H9 (cell line): ENCODE measurements around the gene PFDN2. TPM values are rescaled to one million over a fixed set of nuclear protein-coding genes. Genes with fewer than 3 reads are reported as not detected.

Experiments
- DNase-seq: peaks from one replicate; pipeline ENCODE4 v3.0.0-alpha.2; 2017
- H2AFZ ChIP-seq: one replicate; pipeline ENCODE4 v1.6.1; 2013; ENCODE audit warnings: mild to moderate bottlenecking, low read length, control low read depth, moderate library complexity
- H2AK5ac ChIP-seq: 2 replicates; pipeline ENCODE4 v1.6.1; 2013; ENCODE audit warnings: low read length, control low read depth, mixed read lengths; ENCODE audit not compliant: insufficient read length
- H2BK120ac ChIP-seq: one replicate; pipeline ENCODE4 v1.6.1; 2013; ENCODE audit warnings: low read depth, mild to moderate bottlenecking, low read length, control low read depth, inconsistent platforms; ENCODE audit not compliant: poor library complexity, severe bottlenecking
- H2BK12ac ChIP-seq: 2 replicates; pipeline ENCODE4 v1.6.1; 2013; ENCODE audit warnings: low read length, control low read depth, mixed read lengths, low read depth; ENCODE audit not compliant: insufficient read length
- H2BK15ac ChIP-seq: 2 replicates; pipeline ENCODE4 v1.6.1; 2013; ENCODE audit warnings: low read depth, low read length, control low read depth
- H2BK20ac ChIP-seq: one replicate; pipeline ENCODE4 v1.6.1; 2013; ENCODE audit warnings: low read depth, mild to moderate bottlenecking, low read length, control low read depth, inconsistent platforms; ENCODE audit not compliant: poor library complexity, severe bottlenecking
- H2BK5ac ChIP-seq: 2 replicates; pipeline ENCODE4 v1.6.1; 2013; ENCODE audit warnings: low read length, control low read depth, mixed read lengths; ENCODE audit not compliant: insufficient read length
- H3K14ac ChIP-seq: 2 replicates; pipeline ENCODE4 v1.6.1; 2013; ENCODE audit warnings: low read length, control low read depth; ENCODE audit not compliant: insufficient read depth
- H3K18ac ChIP-seq: 2 replicates; pipeline ENCODE4 v1.6.1; 2013; ENCODE audit warnings: low read depth, mild to moderate bottlenecking, mixed read lengths, low read length, control low read depth; ENCODE audit not compliant: insufficient read length
- H3K23ac ChIP-seq: 2 replicates; pipeline ENCODE4 v1.6.1; 2013; ENCODE audit warnings: low read length, control low read depth, mixed read lengths, low read depth; ENCODE audit not compliant: insufficient read length
- H3K23me2 ChIP-seq: 2 replicates; pipeline ENCODE4 v1.6.1; 2013; ENCODE audit warnings: low read depth, mild to moderate bottlenecking, mixed read lengths, low read length, control low read depth; ENCODE audit not compliant: insufficient read length, poor library complexity, severe bottlenecking
- H3K27ac ChIP-seq: 2 replicates; pipeline ENCODE4 v1.5.1; 2013; ENCODE audit warnings: low read length, control low read depth, mixed read lengths, low read depth; ENCODE audit not compliant: insufficient read length
- H3K27me3 ChIP-seq: 2 replicates; pipeline ENCODE4 v1.6.1; 2013; ENCODE audit warnings: low read length, control low read depth, inconsistent platforms; ENCODE audit not compliant: insufficient read depth
- H3K4ac ChIP-seq: 2 replicates; pipeline ENCODE4 v1.6.1; 2013; ENCODE audit warnings: low read depth, mild to moderate bottlenecking, control low read depth, inconsistent platforms, low read length, moderate library complexity
- H3K4me1 ChIP-seq: 2 replicates; pipeline ENCODE4 v1.6.1; 2013; ENCODE audit warnings: low read length, control low read depth, inconsistent platforms; ENCODE audit not compliant: insufficient read depth
- H3K4me2 ChIP-seq: 2 replicates; pipeline ENCODE4 v1.6.1; 2013; ENCODE audit warnings: low read length, control low read depth, mixed read lengths; ENCODE audit not compliant: insufficient read length, insufficient read depth
- H3K56ac ChIP-seq: 2 replicates; pipeline ENCODE4 v1.6.1; 2013; ENCODE audit warnings: low read depth, mild to moderate bottlenecking, mixed read lengths, low read length, control low read depth; ENCODE audit not compliant: insufficient read length
- H3K79me1 ChIP-seq: 2 replicates; pipeline ENCODE4 v1.6.1; 2013; ENCODE audit warnings: low read depth, mild to moderate bottlenecking, moderate library complexity, low read length, control low read depth, inconsistent platforms; ENCODE audit not compliant: insufficient read depth, poor library complexity, severe bottlenecking
- H3K79me2 ChIP-seq: 2 replicates; pipeline ENCODE4 v1.6.1; 2013; ENCODE audit warnings: low read length, control low read depth, inconsistent platforms; ENCODE audit not compliant: insufficient read depth
- H3K9ac ChIP-seq: 2 replicates; pipeline ENCODE4 v1.6.1; 2013; ENCODE audit warnings: low read length, control low read depth, mixed read lengths; ENCODE audit not compliant: insufficient read length; ENCODE audit errors: extremely low read depth
- H3K9me3 ChIP-seq: one replicate; pipeline ENCODE4 v1.6.1; 2013; ENCODE audit warnings: low read depth, low read length, inconsistent platforms; ENCODE audit not compliant: control insufficient read depth
- H3T11ph ChIP-seq: one replicate; pipeline ENCODE4 v1.6.1; 2013; ENCODE audit warnings: mild to moderate bottlenecking, low read length, control low read depth, inconsistent platforms
- H4K20me1 ChIP-seq: one replicate; pipeline ENCODE4 v1.6.1; 2013; ENCODE audit not compliant: control insufficient read depth, insufficient read length, insufficient read depth
- H4K5ac ChIP-seq: 2 replicates; pipeline ENCODE4 v1.6.1; 2013; ENCODE audit warnings: low read depth, mild to moderate bottlenecking, mixed read lengths, low read length, control low read depth; ENCODE audit not compliant: insufficient read length
- H4K8ac ChIP-seq: replicated peaks from 2 replicates; pipeline ENCODE4 v1.6.1; 2013; ENCODE audit warnings: low read length, control low read depth, mixed read lengths, low read depth; ENCODE audit not compliant: insufficient read length
- H4K91ac ChIP-seq: 2 replicates; pipeline ENCODE4 v1.6.1; 2013; ENCODE audit warnings: low read depth, mild to moderate bottlenecking, moderate library complexity, mixed read lengths, low read length, control low read depth; ENCODE audit not compliant: insufficient read length
- H3K27ac Mint-ChIP-seq, 3 experiments: 2 replicates in 2 of 3; 3 replicates in 1 of 3; pipeline ENCODE4 v1.8.0; 2020 to 2021; ENCODE audit warnings: mixed read lengths in 3 of 3, mild to moderate bottlenecking in 1 of 3, moderate library complexity in 1 of 3
- H3K27me3 Mint-ChIP-seq: 2 replicates; pipeline ENCODE4 v1.8.0; 2021; ENCODE audit warnings: low read depth, mild to moderate bottlenecking, moderate library complexity, mixed read lengths
- H3K36me3 Mint-ChIP-seq, 3 experiments: 2 replicates in 2 of 3; 3 replicates in 1 of 3; pipeline ENCODE4 v1.8.0; 2020 to 2021; ENCODE audit warnings: low read depth in 3 of 3, mixed read lengths in 3 of 3; ENCODE audit not compliant: insufficient read depth in 1 of 3
- H3K4me1 Mint-ChIP-seq, 2 experiments: 2 replicates each; pipeline ENCODE4 v1.8.0; 2020; ENCODE audit warnings: mixed read lengths in 2 of 2
- H3K4me3 Mint-ChIP-seq, 2 experiments: 2 replicates in 1 of 2; 3 replicates in 1 of 2; pipeline ENCODE4 v1.8.0; 2020 to 2021; ENCODE audit warnings: mild to moderate bottlenecking in 2 of 2, mixed read lengths in 2 of 2, moderate library complexity in 1 of 2
- H3K9me3 Mint-ChIP-seq, 2 experiments: 2 replicates in 1 of 2; 3 replicates in 1 of 2; pipeline ENCODE4 v1.8.0; 2020; ENCODE audit warnings: mild to moderate bottlenecking in 2 of 2, mixed read lengths in 2 of 2, moderate library complexity in 1 of 2
- CTCF ChIP-seq: fragments of 200-600 bp; sonication (generic); conservative IDR thresholded peaks from 3 replicates; pipeline ENCODE4 v1.8.0; 2021; ENCODE audit warnings: antibody characterized with exemption, mild to moderate bottlenecking
- WGBS: extraction: QIAGEN DNeasy Blood & Tissue Kit; methylation state at CpG from one replicate; pipeline ENCODE4 v1.1.7; 2013; ENCODE audit warnings: missing lambda C conversion rate, low lambda C conversion rate, mixed read lengths; ENCODE audit not compliant: insufficient read length; ENCODE audit errors: extremely low coverage; 5-methylcytosine and 5-hydroxymethylcytosine counted together
- total RNA-seq: library from RNA; stranded (reverse); gene quantifications from 2 replicates; pipeline ENCODE4 v1.2.1, GENCODE V29; 2021

PFDN2 gene
- total RNA-seq, 1 experiment from 2014 or later, result 71.8 TPM

- peak within 1 kb of the TSS; percentile 17 for H2AFZ ChIP-seq
- peak within 1 kb of the TSS; percentile 44; the same call in 1 of the 2 replicates for H3K14ac ChIP-seq
- no peak within 1 kb of the TSS for H3K56ac ChIP-seq
- TF ChIP-seq CTCF, result no peak; the same call in 2 of the 3 replicates
- WGBS, result no CpG with 5 or more reads among the region's 71 CpGs
- H4K5ac ChIP-seq, result no peak within 1 kb of the TSS
- H2BK20ac ChIP-seq, result no peak within 1 kb of the TSS
- Mint-ChIP-seq H3K27me3 (peaks cover 10% of the 10 kb centered on the region), H3K4me1 (peaks cover 8 to 9% of the 10 kb centered on the region in 2 experiments), H3K4me3 (peak within 1 kb of the TSS; percentile 78 to 86), H3K9me3 (no peaks in the 10 kb centered on the region; a peak in 1 of 5 replicates), H3K27ac (peak within 1 kb of the TSS; percentile 70 to 81 (median 78); a peak in 6 of 7 replicates), H3K36me3 (peaks cover 7 to 28% (median 23%) of the 10 kb centered on the region in 3 experiments; a peak in 6 of 7 replicates)
- no peaks in the 10 kb centered on the region for H4K20me1 ChIP-seq
- no peaks in the 10 kb centered on the region for H3K79me2 ChIP-seq
- no peak within 1 kb of the TSS for H3K27ac ChIP-seq
- no peak within 1 kb of the TSS for H3K4ac ChIP-seq
- H3T11ph ChIP-seq, result no peak within 1 kb of the TSS
- H3K79me1 ChIP-seq, result no peaks in the 10 kb centered on the region
- no peaks in the 10 kb centered on the region for H3K4me1 ChIP-seq
- DNase-seq, result peak; percentile 96
- H3K9ac ChIP-seq, result peak within 1 kb of the TSS; percentile 42
- H2BK12ac ChIP-seq, result no peak within 1 kb of the TSS
- H3K4me2 ChIP-seq, result peak within 1 kb of the TSS; percentile 87
- H3K27me3 ChIP-seq, result no peaks in the 10 kb centered on the region
- H3K9me3 ChIP-seq, result no peaks in the 10 kb centered on the region
- H3K23me2 ChIP-seq, result peaks cover 10% of the 10 kb centered on the region
- H2BK5ac ChIP-seq, result no peak within 1 kb of the TSS
- H2BK120ac ChIP-seq, result no peak within 1 kb of the TSS
- H4K8ac ChIP-seq, result no peak within 1 kb of the TSS
- no peak within 1 kb of the TSS for H3K18ac ChIP-seq
- no peak within 1 kb of the TSS for H4K91ac ChIP-seq
- H3K23ac ChIP-seq, result no peak within 1 kb of the TSS
- H2BK15ac ChIP-seq, result no peak within 1 kb of the TSS
- H2AK5ac ChIP-seq, result no peak within 1 kb of the TSS
Measured at GRCh38 chr1:161098210-161099068, 19.4 kb downstream of the PFDN2 start, which contains the start of gene KLHDC9. TSS of gene KLHDC9 (plus strand) at chr1:161098361. CDS start at chr1:161098536, 175 bp downstream.
